KMS-11 (cell line): ENCODE results near the gene SCRN1.
"Not testable (repeated sequence)": the region's sequence is repeated elsewhere in the genome, so short reads cannot be mapped to it uniquely, and the experiment has no call there.

Experiments
- H2AFZ ChIP-seq: fragments of 200-600 bp; sonication (generic); 2 replicates; pipeline ENCODE4 v1.6.1; 2016; ENCODE audit warnings: antibody characterized with exemption, mixed run types, low read depth
- H3K27ac ChIP-seq: fragments of 200-600 bp; sonication (generic); 2 replicates; pipeline ENCODE4 v1.6.1; 2016; ENCODE audit warnings: mild to moderate bottlenecking, mixed run types
- H3K27me3 ChIP-seq: fragments of 200-600 bp; sonication (generic); 2 replicates; pipeline ENCODE4 v1.6.1; 2017; ENCODE audit warnings: mild to moderate bottlenecking, low read depth, mixed run types, moderate library complexity; ENCODE audit not compliant: insufficient read depth
- H3K36me3 ChIP-seq: fragments of 200-600 bp; sonication (generic); 2 replicates; pipeline ENCODE4 v1.6.1; 2017; ENCODE audit warnings: mild to moderate bottlenecking, mixed run types; ENCODE audit not compliant: insufficient read depth
- H3K4me1 ChIP-seq: fragments of 200-600 bp; sonication (generic); 2 replicates; pipeline ENCODE4 v1.6.1; 2016; ENCODE audit warnings: mild to moderate bottlenecking, low read depth, mixed run types; ENCODE audit not compliant: poor library complexity, severe bottlenecking
- H3K4me2 ChIP-seq: fragments of 200-600 bp; sonication (generic); 2 replicates; pipeline ENCODE4 v1.7.0; 2016; ENCODE audit warnings: mild to moderate bottlenecking, mixed run types
- H3K4me3 ChIP-seq: fragments of 200-600 bp; sonication (generic); IDR thresholded peaks from 2 replicates; pipeline ENCODE4 v1.6.1; 2017; ENCODE audit warnings: low read depth, low read length, mixed read lengths; ENCODE audit not compliant: insufficient read depth
- H3K79me2 ChIP-seq: fragments of 200-600 bp; sonication (generic); 2 replicates; pipeline ENCODE4 v1.6.1; 2016; ENCODE audit warnings: low read depth, mixed run types; ENCODE audit not compliant: insufficient read depth
- H3K9ac ChIP-seq: fragments of 200-600 bp; sonication (generic); 2 replicates; pipeline ENCODE4 v1.6.1; 2016; ENCODE audit warnings: mild to moderate bottlenecking, mixed run types
- H4K20me1 ChIP-seq: fragments of 200-600 bp; sonication (generic); 2 replicates; pipeline ENCODE4 v1.6.1; 2016; ENCODE audit warnings: mild to moderate bottlenecking, mixed run types; ENCODE audit not compliant: insufficient read depth
- CTCF ChIP-seq: fragments of 200-600 bp; sonication (generic); conservative IDR thresholded peaks from 2 replicates; pipeline ENCODE4 v1.6.1; 2017; ENCODE audit warnings: low read depth, mild to moderate bottlenecking, antibody characterized with exemption, low read length, moderate library complexity, mixed read lengths

SCRN1 gene

GRCh38 chr7:29891766-29892165, 97.8 kb downstream of the SCRN1 start:
- TF ChIP-seq CTCF: no peak
- H3K27me3 ChIP-seq: no peaks in the 10 kb centered on the region
- H2AFZ ChIP-seq: no peak overlapping the region
- H3K4me2 ChIP-seq: no peak overlapping the region
- H3K4me3 ChIP-seq: no peak overlapping the region
- no peak overlapping the region for H3K27ac ChIP-seq
- H4K20me1 ChIP-seq: no peaks in the 10 kb centered on the region
- H3K36me3 ChIP-seq: no peaks in the 10 kb centered on the region
- no peak overlapping the region for H3K9ac ChIP-seq
- H3K4me1 ChIP-seq: no peaks in the 10 kb centered on the region
- H3K79me2 ChIP-seq: no peaks in the 10 kb centered on the region

GRCh38 chr7:29890786-29891185, 98.8 kb downstream of the SCRN1 start:
- H2AFZ ChIP-seq, H3K4me2 ChIP-seq, H3K36me3 ChIP-seq: not testable (repeated sequence)

DNA sequence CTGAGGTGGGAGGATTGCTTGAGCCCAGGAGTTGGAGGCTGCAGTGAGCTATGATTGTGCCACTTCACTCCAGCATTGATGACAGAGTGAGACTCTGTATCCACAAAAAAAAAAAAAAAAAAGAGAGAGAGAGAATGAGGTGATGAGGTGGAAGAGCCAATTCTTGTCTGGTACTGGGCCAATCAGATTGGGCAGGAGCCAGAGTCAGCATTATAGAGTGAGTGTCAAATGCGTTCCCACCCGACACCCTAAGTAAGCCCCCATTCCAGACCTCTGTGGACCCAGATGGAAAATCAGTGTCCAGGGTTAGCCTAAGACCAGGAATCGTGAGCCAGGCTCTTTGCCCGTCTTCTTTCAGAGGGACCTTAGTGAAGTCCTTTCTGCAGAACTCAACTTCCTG, 99.3 kb downstream of the SCRN1 start:
- no peak overlapping the region for H2AFZ ChIP-seq
- no peak overlapping the region for H3K4me3 ChIP-seq
- no peak overlapping the region for H3K4me2 ChIP-seq
- no peaks in the 10 kb centered on the region for H4K20me1 ChIP-seq
- H3K27ac ChIP-seq: no peak overlapping the region
- no peaks in the 10 kb centered on the region for H3K27me3 ChIP-seq
- H3K4me1 ChIP-seq: no peaks in the 10 kb centered on the region
- no peak for TF ChIP-seq CTCF
- no peaks in the 10 kb centered on the region for H3K79me2 ChIP-seq
- no peaks in the 10 kb centered on the region for H3K36me3 ChIP-seq
- no peak overlapping the region for H3K9ac ChIP-seq

More at GRCh38 chr7:29890786-29891185, 98.8 kb downstream of the SCRN1 start:
- H3K27ac ChIP-seq, H3K79me2 ChIP-seq, H3K4me3 ChIP-seq, H3K4me1 ChIP-seq, H3K27me3 ChIP-seq, H3K9ac ChIP-seq, H4K20me1 ChIP-seq: not testable (repeated sequence)

GRCh38 chr7:29889288-29889687, 100.3 kb downstream of the SCRN1 start:
- no peaks in the 10 kb centered on the region for H3K27me3 ChIP-seq
- no peak overlapping the region for H3K27ac ChIP-seq
- no peak overlapping the region for H3K4me2 ChIP-seq
- no peak overlapping the region for H2AFZ ChIP-seq
- no peak overlapping the region for H3K4me3 ChIP-seq
- H4K20me1 ChIP-seq: no peaks in the 10 kb centered on the region
- no peaks in the 10 kb centered on the region for H3K4me1 ChIP-seq
- H3K9ac ChIP-seq: no peak overlapping the region
- H3K36me3 ChIP-seq: no peaks in the 10 kb centered on the region
- no peak for TF ChIP-seq CTCF
- no peaks in the 10 kb centered on the region for H3K79me2 ChIP-seq

DNA sequence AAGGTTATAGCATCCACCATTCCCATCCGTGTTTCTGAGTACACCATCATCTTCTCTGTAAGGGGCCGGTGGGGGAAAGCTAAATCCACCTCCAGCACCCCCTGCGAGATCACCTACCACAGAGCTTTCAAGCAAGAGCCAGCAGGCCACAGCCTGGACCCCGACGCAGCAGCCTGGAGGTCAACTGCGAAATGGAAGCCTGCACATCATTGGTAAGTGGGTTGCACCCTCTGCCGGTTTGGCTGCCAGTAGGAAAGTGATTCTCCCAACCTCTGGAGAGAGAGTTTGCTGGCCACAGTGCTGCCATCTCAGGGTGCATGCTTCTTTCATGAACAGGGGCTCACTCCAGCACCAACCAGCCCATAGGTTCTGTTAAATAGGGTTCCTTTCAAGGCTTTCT, 101.6 kb downstream of the SCRN1 start:
- Histone ChIP-seq H3K4me1 (no peaks in the 10 kb centered on the region), H3K36me3 (no peaks in the 10 kb centered on the region), H3K79me2 (no peaks in the 10 kb centered on the region), H2AFZ (no peak overlapping the region), H4K20me1 (no peaks in the 10 kb centered on the region), H3K27ac (no peak overlapping the region), H3K4me2 (no peak overlapping the region), H3K4me3 (no peak overlapping the region), H3K27me3 (no peaks in the 10 kb centered on the region), H3K9ac (no peak overlapping the region)
- no peak for TF ChIP-seq CTCF
